ENCODE measurements around the gene SPATA17. TPM values are rescaled to one million over a fixed set of nuclear protein-coding genes. Genes with fewer than 3 reads are reported as not detected.
A peak's percentile ranks its signal among the peaks of the same experiment; 100 is the strongest.

SPATA17 gene
- polyA plus RNA-seq, 4 donors = 0.10 to 2.2 TPM; not detected in 2

GRCh38 chr1:217896490-217896889, 265.3 kb downstream of the SPATA17 start:
- FAIRE-seq = no peak
- DNase-seq = no peak
- Histone ChIP-seq H3K27ac (ENCODE audit: low read depth in 1 of 3, low read length in 2 of 3) (no peak overlapping the region), H3K4me3 (ENCODE audit: low read depth in 1 of 3, low read length in 3 of 3) (no peak overlapping the region), H3K36me3 (ENCODE audit: control insufficient read depth in 3 of 3, insufficient read depth in 2 of 3, low read depth in 1 of 3, low read length in 3 of 3) (no peaks in the 10 kb centered on the region), H3K4me1 (ENCODE audit: control insufficient read depth in 3 of 3, insufficient read depth in 2 of 3, low read depth in 1 of 3, low read length in 2 of 3) (no peaks in the 10 kb centered on the region), H3K9me3 (ENCODE audit: control insufficient read depth in 2 of 2, insufficient read depth in 1 of 2, low read depth in 1 of 2, low read length in 1 of 2) (no peaks in the 10 kb centered on the region), H3K27me3 (ENCODE audit: control insufficient read depth in 3 of 3, insufficient read depth in 3 of 3, low read length in 3 of 3) (no peaks in the 10 kb centered on the region)
- WGBS, 3 donors = 80 to 96% (median 88%) methylated on average over 1 of the region's 1 CpG

DNA sequence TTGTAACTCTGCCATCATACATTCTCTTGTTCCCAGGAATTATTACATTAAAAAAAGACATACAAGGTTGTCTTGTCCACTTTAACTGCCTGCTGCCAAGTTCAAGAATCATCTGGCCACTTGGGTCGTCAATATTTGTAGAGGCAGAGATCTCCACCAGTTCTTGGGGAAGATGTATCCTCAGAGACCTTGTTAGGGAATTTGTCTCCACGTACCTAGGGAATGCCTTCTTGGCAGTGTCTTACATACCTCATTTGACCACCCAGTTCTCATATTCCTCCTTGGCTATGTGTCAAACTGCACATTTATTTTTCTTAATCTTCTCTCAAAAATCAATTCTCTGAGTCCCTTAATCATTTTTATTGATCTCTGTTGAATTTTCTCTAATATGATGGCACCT, 266.0 kb downstream of the SPATA17 start:
- Histone ChIP-seq H3K9me3 (ENCODE audit: control insufficient read depth in 2 of 2, insufficient read depth in 1 of 2, low read depth in 1 of 2, low read length in 1 of 2) (no peaks in the 10 kb centered on the region), H3K27ac (ENCODE audit: low read depth in 1 of 3, low read length in 2 of 3) (no peak overlapping the region), H3K36me3 (ENCODE audit: control insufficient read depth in 3 of 3, insufficient read depth in 2 of 3, low read depth in 1 of 3, low read length in 3 of 3) (no peaks in the 10 kb centered on the region), H3K27me3 (ENCODE audit: control insufficient read depth in 3 of 3, insufficient read depth in 3 of 3, low read length in 3 of 3) (no peaks in the 10 kb centered on the region), H3K4me1 (ENCODE audit: control insufficient read depth in 3 of 3, insufficient read depth in 2 of 3, low read depth in 1 of 3, low read length in 2 of 3) (no peaks in the 10 kb centered on the region), H3K4me3 (ENCODE audit: low read depth in 1 of 3, low read length in 3 of 3) (no peak overlapping the region)
- WGBS, 3 donors = 67 to 79% (median 68%) methylated on average over 2 of the region's 2 CpGs
- DNase-seq (no peak), FAIRE-seq (no peak)

GRCh38 chr1:217899614-217900013, 268.5 kb downstream of the SPATA17 start:
- FAIRE-seq = no peak
- no peaks in the 10 kb centered on the region for H3K36me3 ChIP-seq (ENCODE audit: control insufficient read depth in 3 of 3, insufficient read depth in 2 of 3, low read depth in 1 of 3, low read length in 3 of 3)
- H3K4me3 ChIP-seq (ENCODE audit: low read depth in 1 of 3, low read length in 3 of 3) = no peak overlapping the region
- no peak for DNase-seq
- no peaks in the 10 kb centered on the region for H3K27me3 ChIP-seq (ENCODE audit: control insufficient read depth in 3 of 3, insufficient read depth in 3 of 3, low read length in 3 of 3)
- no peak overlapping the region for H3K27ac ChIP-seq (ENCODE audit: low read depth in 1 of 3, low read length in 2 of 3)
- no peaks in the 10 kb centered on the region for H3K9me3 ChIP-seq (ENCODE audit: control insufficient read depth in 2 of 2, insufficient read depth in 1 of 2, low read depth in 1 of 2, low read length in 1 of 2)
- H3K4me1 ChIP-seq (ENCODE audit: control insufficient read depth in 3 of 3, insufficient read depth in 2 of 3, low read depth in 1 of 3, low read length in 2 of 3) = no peaks in the 10 kb centered on the region
- WGBS, 3 donors = 72 to 86% (median 72%) methylated on average over 1 of the region's 1 CpG

- Histone ChIP-seq H3K36me3 (ENCODE audit: control insufficient read depth in 3 of 3, insufficient read depth in 2 of 3, low read depth in 1 of 3, low read length in 3 of 3) (no peaks in the 10 kb centered on the region), H3K27me3 (ENCODE audit: control insufficient read depth in 3 of 3, insufficient read depth in 3 of 3, low read length in 3 of 3) (no peaks in the 10 kb centered on the region), H3K27ac (ENCODE audit: low read depth in 1 of 3, low read length in 2 of 3) (no peak overlapping the region), H3K4me1 (ENCODE audit: control insufficient read depth in 3 of 3, insufficient read depth in 2 of 3, low read depth in 1 of 3, low read length in 2 of 3) (no peaks in the 10 kb centered on the region), H3K4me3 (ENCODE audit: low read depth in 1 of 3, low read length in 3 of 3) (no peak overlapping the region), H3K9me3 (ENCODE audit: control insufficient read depth in 2 of 2, insufficient read depth in 1 of 2, low read depth in 1 of 2, low read length in 1 of 2) (no peaks in the 10 kb centered on the region)
- FAIRE-seq (no peak), DNase-seq (no peak)
- 77 to 89% (median 78%) methylated on average over 2 of the region's 2 CpGs for WGBS, 3 donors
These were observed 276.4 kb downstream of the SPATA17 start for GRCh38 chr1:217907504-217907903.

- Histone ChIP-seq H3K27ac (ENCODE audit: low read depth in 1 of 3, low read length in 2 of 3) (no peak overlapping the region), H3K27me3 (ENCODE audit: control insufficient read depth in 3 of 3, insufficient read depth in 3 of 3, low read length in 3 of 3) (no peaks in the 10 kb centered on the region), H3K9me3 (ENCODE audit: control insufficient read depth in 2 of 2, insufficient read depth in 1 of 2, low read depth in 1 of 2, low read length in 1 of 2) (no peaks in the 10 kb centered on the region), H3K4me1 (ENCODE audit: control insufficient read depth in 3 of 3, insufficient read depth in 2 of 3, low read depth in 1 of 3, low read length in 2 of 3) (no peaks in the 10 kb centered on the region), H3K4me3 (ENCODE audit: low read depth in 1 of 3, low read length in 3 of 3) (no peak overlapping the region), H3K36me3 (ENCODE audit: control insufficient read depth in 3 of 3, insufficient read depth in 2 of 3, low read depth in 1 of 3, low read length in 3 of 3) (no peaks in the 10 kb centered on the region)
- WGBS, 3 donors = 38 to 63% (median 43%) methylated on average over 3 of the region's 3 CpGs
- no peak for FAIRE-seq
- no peak for DNase-seq
These were observed 279.1 kb downstream of the SPATA17 start for GRCh38 chr1:217910203-217910602.

GRCh38 chr1:217910791-217911320, 279.7 kb downstream of the SPATA17 start:
- no peaks in the 10 kb centered on the region for H3K9me3 ChIP-seq (ENCODE audit: control insufficient read depth in 2 of 2, insufficient read depth in 1 of 2, low read depth in 1 of 2, low read length in 1 of 2)
- WGBS, 3 donors = 73 to 84% (median 76%) methylated on average over 3 of the region's 3 CpGs
- FAIRE-seq = no peak
- H3K4me3 ChIP-seq (ENCODE audit: low read depth in 1 of 3, low read length in 3 of 3) = no peak overlapping the region
- DNase-seq = no peak
- no peaks in the 10 kb centered on the region for H3K4me1 ChIP-seq (ENCODE audit: control insufficient read depth in 3 of 3, insufficient read depth in 2 of 3, low read depth in 1 of 3, low read length in 2 of 3)
- no peak overlapping the region for H3K27ac ChIP-seq (ENCODE audit: low read depth in 1 of 3, low read length in 2 of 3)
- no peaks in the 10 kb centered on the region for H3K27me3 ChIP-seq (ENCODE audit: control insufficient read depth in 3 of 3, insufficient read depth in 3 of 3, low read length in 3 of 3)
- H3K36me3 ChIP-seq (ENCODE audit: control insufficient read depth in 3 of 3, insufficient read depth in 2 of 3, low read depth in 1 of 3, low read length in 3 of 3) = no peaks in the 10 kb centered on the region

- no peaks in the 10 kb centered on the region for H3K36me3 ChIP-seq (ENCODE audit: control insufficient read depth in 3 of 3, insufficient read depth in 2 of 3, low read depth in 1 of 3, low read length in 3 of 3)
These were observed 280.8 kb downstream of the SPATA17 start for GRCh38 chr1:217911908-217912307.

GRCh38 chr1:217917281-217917887, 286.2 kb downstream of the SPATA17 start:
- DNase-seq (peak in 1 of 2 donors; percentile 8), FAIRE-seq (no peak)
- no peaks in the 10 kb centered on the region for H3K36me3 ChIP-seq (ENCODE audit: control insufficient read depth in 3 of 3, insufficient read depth in 2 of 3, low read depth in 1 of 3, low read length in 3 of 3)
- peaks cover 0 to 10% (median 0%) of the 10 kb centered on the region in 3 donors for H3K27me3 ChIP-seq (ENCODE audit: control insufficient read depth in 3 of 3, insufficient read depth in 3 of 3, low read length in 3 of 3)
- no peak overlapping the region for H3K27ac ChIP-seq (ENCODE audit: low read depth in 1 of 3, low read length in 2 of 3)
- 55 to 61% (median 61%) methylated on average over 13 of the region's 13 CpGs for WGBS, 3 donors
- H3K4me3 ChIP-seq (ENCODE audit: low read depth in 1 of 3, low read length in 3 of 3) = no peak overlapping the region
- H3K9me3 ChIP-seq (ENCODE audit: control insufficient read depth in 2 of 2, insufficient read depth in 1 of 2, low read depth in 1 of 2, low read length in 1 of 2) = no peaks in the 10 kb centered on the region
- H3K4me1 ChIP-seq (ENCODE audit: control insufficient read depth in 3 of 3, insufficient read depth in 2 of 3, low read depth in 1 of 3, low read length in 2 of 3) = no peaks in the 10 kb centered on the region

More at GRCh38 chr1:217911908-217912307, 280.8 kb downstream of the SPATA17 start:
- Histone ChIP-seq H3K4me1 (ENCODE audit: control insufficient read depth in 3 of 3, insufficient read depth in 2 of 3, low read depth in 1 of 3, low read length in 2 of 3) (no peaks in the 10 kb centered on the region), H3K4me3 (ENCODE audit: low read depth in 1 of 3, low read length in 3 of 3) (no peak overlapping the region), H3K27ac (ENCODE audit: low read depth in 1 of 3, low read length in 2 of 3) (no peak overlapping the region), H3K9me3 (ENCODE audit: control insufficient read depth in 2 of 2, insufficient read depth in 1 of 2, low read depth in 1 of 2, low read length in 1 of 2) (no peaks in the 10 kb centered on the region), H3K27me3 (ENCODE audit: control insufficient read depth in 3 of 3, insufficient read depth in 3 of 3, low read length in 3 of 3) (no peaks in the 10 kb centered on the region)
- FAIRE-seq (no peak), DNase-seq (no peak)
- 81 to 90% (median 88%) methylated on average over 8 of the region's 8 CpGs for WGBS, 3 donors

Measured in small intestine (tissue), 7 donors.